Measurements from ENCODE around the gene CBFA2T2.

DNA sequence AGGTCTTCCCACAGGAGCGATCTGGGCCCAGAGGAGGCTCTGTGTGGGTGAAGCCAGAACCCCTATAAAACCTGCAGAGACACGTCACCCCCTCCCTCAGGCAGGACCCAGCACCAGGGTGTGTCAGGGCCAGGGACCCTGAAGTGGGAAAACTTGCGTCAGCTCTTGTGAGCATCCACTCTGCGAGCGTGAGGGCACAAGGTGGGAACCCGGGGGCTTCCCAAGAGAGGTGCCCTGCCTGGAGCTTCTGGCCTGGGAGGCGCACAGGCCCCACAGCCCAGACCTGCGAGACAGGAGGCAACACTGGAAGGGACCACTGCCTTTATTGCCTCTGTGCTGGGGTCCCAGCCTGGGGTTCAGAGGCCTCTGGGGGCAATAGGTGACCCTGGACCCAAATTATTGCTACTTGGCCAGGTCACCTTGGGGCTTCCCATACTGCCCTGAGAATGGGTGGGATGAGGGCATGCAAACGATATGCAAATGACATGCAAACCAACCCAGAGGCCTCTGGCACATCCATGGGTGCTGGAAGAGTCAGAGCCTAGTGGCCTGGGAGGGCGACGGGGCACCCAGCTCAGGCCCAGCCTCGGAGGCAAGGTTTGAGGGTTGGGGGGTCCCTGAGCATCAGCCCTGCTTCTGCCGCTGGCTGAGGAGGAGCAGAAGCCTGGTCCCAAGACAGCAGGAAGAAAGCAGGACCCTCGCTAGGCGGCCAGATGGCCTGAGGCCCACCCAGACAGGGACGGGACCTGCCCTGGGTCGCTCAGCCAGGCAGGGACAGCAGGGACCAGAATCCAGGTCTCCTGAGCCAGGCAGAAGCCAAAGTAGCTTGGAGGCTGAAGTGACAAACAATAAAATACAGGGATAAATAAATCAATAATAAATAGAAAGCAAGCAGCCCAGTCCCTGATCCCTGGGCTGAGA is 167.1 kb downstream of the CBFA2T2 start:
- TF ChIP-seq POLR2A (IDR thresholded peaks at IDR 0.05) (no peak), CTCF (IDR thresholded peaks at IDR 0.05) (no peak)
